H9 (cell line): Measurements from ENCODE around the gene CBR1. TPM values are rescaled to one million over a fixed set of nuclear protein-coding genes. Genes with fewer than 3 reads are reported as not detected.
A peak's percentile ranks its signal among the peaks of the same experiment; 100 is the strongest.

ENCODE experiments used
- DNase-seq: peaks from one replicate; pipeline ENCODE4 v3.0.0-alpha.2; 2017
- H2AFZ ChIP-seq: one replicate; pipeline ENCODE4 v1.6.1; 2013; ENCODE audit warnings: mild to moderate bottlenecking, low read length, control low read depth, moderate library complexity
- H2AK5ac ChIP-seq: 2 replicates; pipeline ENCODE4 v1.6.1; 2013; ENCODE audit warnings: low read length, control low read depth, mixed read lengths; ENCODE audit not compliant: insufficient read length
- H2BK120ac ChIP-seq: one replicate; pipeline ENCODE4 v1.6.1; 2013; ENCODE audit warnings: low read depth, mild to moderate bottlenecking, low read length, control low read depth, inconsistent platforms; ENCODE audit not compliant: poor library complexity, severe bottlenecking
- H2BK12ac ChIP-seq: 2 replicates; pipeline ENCODE4 v1.6.1; 2013; ENCODE audit warnings: low read length, control low read depth, mixed read lengths, low read depth; ENCODE audit not compliant: insufficient read length
- H2BK15ac ChIP-seq: 2 replicates; pipeline ENCODE4 v1.6.1; 2013; ENCODE audit warnings: low read depth, low read length, control low read depth
- H2BK20ac ChIP-seq: one replicate; pipeline ENCODE4 v1.6.1; 2013; ENCODE audit warnings: low read depth, mild to moderate bottlenecking, low read length, control low read depth, inconsistent platforms; ENCODE audit not compliant: poor library complexity, severe bottlenecking
- H2BK5ac ChIP-seq: 2 replicates; pipeline ENCODE4 v1.6.1; 2013; ENCODE audit warnings: low read length, control low read depth, mixed read lengths; ENCODE audit not compliant: insufficient read length
- H3K14ac ChIP-seq: 2 replicates; pipeline ENCODE4 v1.6.1; 2013; ENCODE audit warnings: low read length, control low read depth; ENCODE audit not compliant: insufficient read depth
- H3K18ac ChIP-seq: 2 replicates; pipeline ENCODE4 v1.6.1; 2013; ENCODE audit warnings: low read depth, mild to moderate bottlenecking, mixed read lengths, low read length, control low read depth; ENCODE audit not compliant: insufficient read length
- H3K23ac ChIP-seq: 2 replicates; pipeline ENCODE4 v1.6.1; 2013; ENCODE audit warnings: low read length, control low read depth, mixed read lengths, low read depth; ENCODE audit not compliant: insufficient read length
- H3K23me2 ChIP-seq: 2 replicates; pipeline ENCODE4 v1.6.1; 2013; ENCODE audit warnings: low read depth, mild to moderate bottlenecking, mixed read lengths, low read length, control low read depth; ENCODE audit not compliant: insufficient read length, poor library complexity, severe bottlenecking
- H3K27ac ChIP-seq: 2 replicates; pipeline ENCODE4 v1.5.1; 2013; ENCODE audit warnings: low read length, control low read depth, mixed read lengths, low read depth; ENCODE audit not compliant: insufficient read length
- H3K27me3 ChIP-seq: 2 replicates; pipeline ENCODE4 v1.6.1; 2013; ENCODE audit warnings: low read length, control low read depth, inconsistent platforms; ENCODE audit not compliant: insufficient read depth
- H3K4ac ChIP-seq: 2 replicates; pipeline ENCODE4 v1.6.1; 2013; ENCODE audit warnings: low read depth, mild to moderate bottlenecking, control low read depth, inconsistent platforms, low read length, moderate library complexity
- H3K4me1 ChIP-seq: 2 replicates; pipeline ENCODE4 v1.6.1; 2013; ENCODE audit warnings: low read length, control low read depth, inconsistent platforms; ENCODE audit not compliant: insufficient read depth
- H3K4me2 ChIP-seq: 2 replicates; pipeline ENCODE4 v1.6.1; 2013; ENCODE audit warnings: low read length, control low read depth, mixed read lengths; ENCODE audit not compliant: insufficient read length, insufficient read depth
- H3K56ac ChIP-seq: 2 replicates; pipeline ENCODE4 v1.6.1; 2013; ENCODE audit warnings: low read depth, mild to moderate bottlenecking, mixed read lengths, low read length, control low read depth; ENCODE audit not compliant: insufficient read length
- H3K79me1 ChIP-seq: 2 replicates; pipeline ENCODE4 v1.6.1; 2013; ENCODE audit warnings: low read depth, mild to moderate bottlenecking, moderate library complexity, low read length, control low read depth, inconsistent platforms; ENCODE audit not compliant: insufficient read depth, poor library complexity, severe bottlenecking
- H3K79me2 ChIP-seq: 2 replicates; pipeline ENCODE4 v1.6.1; 2013; ENCODE audit warnings: low read length, control low read depth, inconsistent platforms; ENCODE audit not compliant: insufficient read depth
- H3K9ac ChIP-seq: 2 replicates; pipeline ENCODE4 v1.6.1; 2013; ENCODE audit warnings: low read length, control low read depth, mixed read lengths; ENCODE audit not compliant: insufficient read length; ENCODE audit errors: extremely low read depth
- H3K9me3 ChIP-seq: one replicate; pipeline ENCODE4 v1.6.1; 2013; ENCODE audit warnings: low read depth, low read length, inconsistent platforms; ENCODE audit not compliant: control insufficient read depth
- H3T11ph ChIP-seq: one replicate; pipeline ENCODE4 v1.6.1; 2013; ENCODE audit warnings: mild to moderate bottlenecking, low read length, control low read depth, inconsistent platforms
- H4K20me1 ChIP-seq: one replicate; pipeline ENCODE4 v1.6.1; 2013; ENCODE audit not compliant: control insufficient read depth, insufficient read length, insufficient read depth
- H4K5ac ChIP-seq: 2 replicates; pipeline ENCODE4 v1.6.1; 2013; ENCODE audit warnings: low read depth, mild to moderate bottlenecking, mixed read lengths, low read length, control low read depth; ENCODE audit not compliant: insufficient read length
- H4K8ac ChIP-seq: replicated peaks from 2 replicates; pipeline ENCODE4 v1.6.1; 2013; ENCODE audit warnings: low read length, control low read depth, mixed read lengths, low read depth; ENCODE audit not compliant: insufficient read length
- H4K91ac ChIP-seq: 2 replicates; pipeline ENCODE4 v1.6.1; 2013; ENCODE audit warnings: low read depth, mild to moderate bottlenecking, moderate library complexity, mixed read lengths, low read length, control low read depth; ENCODE audit not compliant: insufficient read length
- H3K27ac Mint-ChIP-seq, 3 experiments: 2 replicates in 2 of 3; 3 replicates in 1 of 3; pipeline ENCODE4 v1.8.0; 2020 to 2021; ENCODE audit warnings: mixed read lengths in 3 of 3, mild to moderate bottlenecking in 1 of 3, moderate library complexity in 1 of 3
- H3K27me3 Mint-ChIP-seq: 2 replicates; pipeline ENCODE4 v1.8.0; 2021; ENCODE audit warnings: low read depth, mild to moderate bottlenecking, moderate library complexity, mixed read lengths
- H3K36me3 Mint-ChIP-seq, 3 experiments: 2 replicates in 2 of 3; 3 replicates in 1 of 3; pipeline ENCODE4 v1.8.0; 2020 to 2021; ENCODE audit warnings: low read depth in 3 of 3, mixed read lengths in 3 of 3; ENCODE audit not compliant: insufficient read depth in 1 of 3
- H3K4me1 Mint-ChIP-seq, 2 experiments: 2 replicates each; pipeline ENCODE4 v1.8.0; 2020; ENCODE audit warnings: mixed read lengths in 2 of 2
- H3K4me3 Mint-ChIP-seq, 2 experiments: 2 replicates in 1 of 2; 3 replicates in 1 of 2; pipeline ENCODE4 v1.8.0; 2020 to 2021; ENCODE audit warnings: mild to moderate bottlenecking in 2 of 2, mixed read lengths in 2 of 2, moderate library complexity in 1 of 2
- H3K9me3 Mint-ChIP-seq, 2 experiments: 2 replicates in 1 of 2; 3 replicates in 1 of 2; pipeline ENCODE4 v1.8.0; 2020; ENCODE audit warnings: mild to moderate bottlenecking in 2 of 2, mixed read lengths in 2 of 2, moderate library complexity in 1 of 2
- WGBS: extraction: QIAGEN DNeasy Blood & Tissue Kit; methylation state at CpG from one replicate; pipeline ENCODE4 v1.1.7; 2013; ENCODE audit warnings: missing lambda C conversion rate, low lambda C conversion rate, mixed read lengths; ENCODE audit not compliant: insufficient read length; ENCODE audit errors: extremely low coverage; 5-methylcytosine and 5-hydroxymethylcytosine counted together
- total RNA-seq: library from RNA; stranded (reverse); gene quantifications from 2 replicates; pipeline ENCODE4 v1.2.1, GENCODE V29; 2021
- TF ChIP-seq, protein P1 (sequence below): fragments of 200-600 bp; sonication (generic); conservative IDR thresholded peaks from 3 replicates; pipeline ENCODE4 v1.8.0; 2021; ENCODE audit warnings: antibody characterized with exemption, mild to moderate bottlenecking

CBR1 gene
- total RNA-seq, 1 experiment from 2014 or later, result 5.7 TPM

DNA sequence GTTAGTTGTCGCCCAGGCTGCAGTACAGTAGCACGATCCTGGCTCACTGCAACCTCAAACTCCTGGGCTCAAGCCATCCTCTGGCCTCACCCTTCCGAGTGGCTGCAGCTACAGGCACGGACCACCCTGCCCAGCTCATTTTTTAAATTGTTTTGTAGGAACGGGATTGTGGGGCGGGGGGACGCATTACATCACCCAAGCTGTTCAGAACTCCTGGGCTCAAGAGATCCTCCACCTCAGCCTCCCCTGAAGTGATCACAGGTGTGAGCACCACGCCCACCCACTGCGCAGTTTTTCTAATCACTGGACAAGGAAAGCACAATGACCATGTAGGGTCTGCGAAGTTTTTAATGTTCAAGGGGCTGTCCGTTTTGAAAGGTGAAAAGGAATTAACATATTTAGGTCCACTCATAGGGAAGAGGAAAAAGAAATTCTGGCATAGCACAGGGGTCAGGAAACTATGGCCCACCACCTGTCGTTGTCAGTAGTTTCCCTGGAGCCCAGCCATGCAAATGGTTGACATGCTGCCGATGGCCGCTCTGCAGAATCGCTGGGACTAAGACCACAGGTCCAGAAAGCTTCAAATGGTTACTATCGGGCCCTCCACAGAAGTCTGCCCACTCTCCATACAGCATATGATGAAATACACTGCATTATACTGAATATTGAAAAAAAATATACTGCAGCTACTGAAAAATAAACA is 35.5 kb upstream of the CBR1 start:
- no peaks in the 10 kb centered on the region for H3K23me2 ChIP-seq
- no peak overlapping the region for H3K23ac ChIP-seq
- no peak overlapping the region for H2AK5ac ChIP-seq
- H2BK20ac ChIP-seq, result no peak overlapping the region
- no CpG with 5 or more reads among the region's 16 CpGs for WGBS
- no peak overlapping the region for H4K5ac ChIP-seq
- H3K4me3 Mint-ChIP-seq, result no peak overlapping the region
- H3K4ac ChIP-seq, result no peak overlapping the region
- no peak for DNase-seq
- peaks cover 29 to 51% (median 48%) of the 10 kb centered on the region in 3 experiments for H3K36me3 Mint-ChIP-seq
- no peaks in the 10 kb centered on the region for H3K9me3 Mint-ChIP-seq
- H4K91ac ChIP-seq, result no peak overlapping the region
- H2AFZ ChIP-seq, result no peak overlapping the region
- no peak overlapping the region for H3K18ac ChIP-seq
- no peak overlapping the region for H3K56ac ChIP-seq
- H3K9me3 ChIP-seq, result no peaks in the 10 kb centered on the region
- H2BK5ac ChIP-seq, result no peak overlapping the region
- no peak overlapping the region for H3K9ac ChIP-seq
- H2BK15ac ChIP-seq, result no peak overlapping the region
- H4K20me1 ChIP-seq, result no peaks in the 10 kb centered on the region
- H3K27me3 Mint-ChIP-seq, result no peaks in the 10 kb centered on the region; the same call in 1 of the 2 replicates
- H3K79me1 ChIP-seq, result no peaks in the 10 kb centered on the region
- no peaks in the 10 kb centered on the region for H3K79me2 ChIP-seq
- no peak overlapping the region for H3T11ph ChIP-seq
- H2BK12ac ChIP-seq, result no peak overlapping the region
- no peaks in the 10 kb centered on the region for H3K27me3 ChIP-seq
- H4K8ac ChIP-seq, result no peak overlapping the region
- H3K4me2 ChIP-seq, result no peak overlapping the region
- no peak overlapping the region for H3K27ac ChIP-seq
- H2BK120ac ChIP-seq, result no peak overlapping the region
- peaks cover 14 to 27% of the 10 kb centered on the region in 2 experiments for H3K4me1 Mint-ChIP-seq
- no peak overlapping the region for H3K14ac ChIP-seq
- no peaks in the 10 kb centered on the region for H3K4me1 ChIP-seq
- H3K27ac Mint-ChIP-seq, result peak overlapping the region in 2 of 3 experiments; percentile 88 to 95; a peak in 2 of 7 replicates
- TF ChIP-seq, protein P1, sequence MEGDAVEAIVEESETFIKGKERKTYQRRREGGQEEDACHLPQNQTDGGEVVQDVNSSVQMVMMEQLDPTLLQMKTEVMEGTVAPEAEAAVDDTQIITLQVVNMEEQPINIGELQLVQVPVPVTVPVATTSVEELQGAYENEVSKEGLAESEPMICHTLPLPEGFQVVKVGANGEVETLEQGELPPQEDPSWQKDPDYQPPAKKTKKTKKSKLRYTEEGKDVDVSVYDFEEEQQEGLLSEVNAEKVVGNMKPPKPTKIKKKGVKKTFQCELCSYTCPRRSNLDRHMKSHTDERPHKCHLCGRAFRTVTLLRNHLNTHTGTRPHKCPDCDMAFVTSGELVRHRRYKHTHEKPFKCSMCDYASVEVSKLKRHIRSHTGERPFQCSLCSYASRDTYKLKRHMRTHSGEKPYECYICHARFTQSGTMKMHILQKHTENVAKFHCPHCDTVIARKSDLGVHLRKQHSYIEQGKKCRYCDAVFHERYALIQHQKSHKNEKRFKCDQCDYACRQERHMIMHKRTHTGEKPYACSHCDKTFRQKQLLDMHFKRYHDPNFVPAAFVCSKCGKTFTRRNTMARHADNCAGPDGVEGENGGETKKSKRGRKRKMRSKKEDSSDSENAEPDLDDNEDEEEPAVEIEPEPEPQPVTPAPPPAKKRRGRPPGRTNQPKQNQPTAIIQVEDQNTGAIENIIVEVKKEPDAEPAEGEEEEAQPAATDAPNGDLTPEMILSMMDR, result no peak
